Trophoblast cell (in vitro differentiated cells and primary cell): ENCODE measurements around the gene ME1.

Experiments used
- DNase-seq, 2 donors: peaks; one replicate each; pipeline ENCODE4 v3.0.0-alpha.2; 2016
- H2AFZ ChIP-seq: 2 replicates; pipeline ENCODE4 v1.6.1; 2013; ENCODE audit warnings: low read length, moderate library complexity, mild to moderate bottlenecking; ENCODE audit not compliant: insufficient read depth, poor library complexity
- H2AK5ac ChIP-seq: 2 replicates; pipeline ENCODE4 v1.6.1; 2013; ENCODE audit warnings: mild to moderate bottlenecking, low read length
- H2BK120ac ChIP-seq: 2 replicates; pipeline ENCODE4 v1.6.1; 2013; ENCODE audit warnings: low read length, mild to moderate bottlenecking, moderate library complexity; ENCODE audit not compliant: insufficient read depth, poor library complexity
- H2BK12ac ChIP-seq: 2 replicates; pipeline ENCODE4 v1.6.1; 2013; ENCODE audit warnings: mild to moderate bottlenecking, low read length, moderate library complexity
- H2BK5ac ChIP-seq: 2 replicates; pipeline ENCODE4 v1.6.1; 2013; ENCODE audit warnings: low read length, low read depth, moderate library complexity, mild to moderate bottlenecking; ENCODE audit not compliant: poor library complexity
- H3K14ac ChIP-seq: 2 replicates; pipeline ENCODE4 v1.6.1; 2013; ENCODE audit warnings: mild to moderate bottlenecking, low read length
- H3K18ac ChIP-seq: 2 replicates; pipeline ENCODE4 v1.6.1; 2013; ENCODE audit warnings: mild to moderate bottlenecking, low read length
- H3K23ac ChIP-seq: 2 replicates; pipeline ENCODE4 v1.6.1; 2013; ENCODE audit warnings: low read length
- H3K27ac ChIP-seq: 2 replicates; pipeline ENCODE4 v1.5.1; 2013; ENCODE audit warnings: low read depth, mild to moderate bottlenecking, inconsistent platforms, low read length, moderate library complexity
- H3K27me3 ChIP-seq: 2 replicates; pipeline ENCODE4 v1.6.1; 2013; ENCODE audit warnings: inconsistent platforms, mild to moderate bottlenecking, low read length, moderate library complexity; ENCODE audit not compliant: insufficient read depth
- H3K36me3 ChIP-seq, 2 experiments: 1 replicate in 1 of 2; 2 replicates in 1 of 2; pipeline ENCODE4 v1.6.1; 2013; ENCODE audit warnings: low read length in 2 of 2, mild to moderate bottlenecking in 2 of 2, moderate library complexity in 1 of 2; ENCODE audit not compliant: insufficient read depth in 2 of 2, control insufficient read depth in 1 of 2
- H3K4ac ChIP-seq: 2 replicates; pipeline ENCODE4 v1.6.1; 2013; ENCODE audit warnings: low read depth, mild to moderate bottlenecking, low read length, moderate library complexity
- H3K4me1 ChIP-seq, 2 experiments: 1 replicate in 1 of 2; 2 replicates in 1 of 2; pipeline ENCODE4 v1.6.1; 2013; ENCODE audit warnings: low read length in 2 of 2, mild to moderate bottlenecking in 2 of 2, moderate library complexity in 1 of 2; ENCODE audit not compliant: insufficient read depth in 2 of 2, control insufficient read depth in 1 of 2
- H3K4me2 ChIP-seq: 2 replicates; pipeline ENCODE4 v1.6.1; 2013; ENCODE audit warnings: inconsistent platforms, mild to moderate bottlenecking, low read length, moderate library complexity
- H3K4me3 ChIP-seq: 2 replicates; pipeline ENCODE4 v1.5.1; 2013; ENCODE audit warnings: mild to moderate bottlenecking, low read depth, low read length, inconsistent platforms
- H3K79me1 ChIP-seq: one replicate; pipeline ENCODE4 v1.6.1; 2013; ENCODE audit warnings: low read length
- H3K79me2 ChIP-seq: 2 replicates; pipeline ENCODE4 v1.6.1; 2013; ENCODE audit warnings: low read length, mild to moderate bottlenecking; ENCODE audit not compliant: control insufficient read depth, insufficient read depth, poor library complexity
- H3K9ac ChIP-seq: 2 replicates; pipeline ENCODE4 v1.6.1; 2013; ENCODE audit warnings: mild to moderate bottlenecking, low read length
- H3K9me3 ChIP-seq: 2 replicates; pipeline ENCODE4 v1.6.1; 2013; ENCODE audit warnings: low read depth, mild to moderate bottlenecking, control low read depth, inconsistent platforms, low read length; ENCODE audit not compliant: insufficient read depth
- H4K12ac ChIP-seq: 2 replicates; pipeline ENCODE4 v1.6.1; 2013; ENCODE audit warnings: low read depth, mild to moderate bottlenecking, low read length, moderate library complexity
- H4K8ac ChIP-seq: 2 replicates; pipeline ENCODE4 v1.6.1; 2013; ENCODE audit warnings: low read depth, mild to moderate bottlenecking, low read length, moderate library complexity
- H4K91ac ChIP-seq: one replicate; pipeline ENCODE4 v1.6.1; 2013; ENCODE audit warnings: low read depth, mild to moderate bottlenecking, low read length, moderate library complexity
- WGBS: extraction: QIAGEN DNeasy Blood & Tissue Kit; methylation state at CpG from one replicate; pipeline ENCODE4 v1.1.7; 2013; ENCODE audit warnings: missing lambda C conversion rate; ENCODE audit not compliant: insufficient read length, insufficient coverage; ENCODE audit errors: extremely low coverage; 5-methylcytosine and 5-hydroxymethylcytosine counted together

The ME1 gene

GRCh38 chr6:83285917-83286316 is 144.9 kb downstream of the ME1 start:
- H2BK5ac ChIP-seq: no peak overlapping the region
- H3K9ac ChIP-seq: no peak overlapping the region
- no peaks in the 10 kb centered on the region for H3K79me2 ChIP-seq
- H3K27ac ChIP-seq: no peak overlapping the region
- DNase-seq: no peak
- H3K79me1 ChIP-seq: no peaks in the 10 kb centered on the region
- H3K4me2 ChIP-seq: no peak overlapping the region
- no peak overlapping the region for H3K4me3 ChIP-seq
- no peak overlapping the region for H4K91ac ChIP-seq
- no peaks in the 10 kb centered on the region for H3K9me3 ChIP-seq
- no peak overlapping the region for H4K12ac ChIP-seq
- H4K8ac ChIP-seq: no peak overlapping the region
- H2AK5ac ChIP-seq: no peak overlapping the region
- H2BK12ac ChIP-seq: no peak overlapping the region
- H3K4me1 ChIP-seq: no peaks in the 10 kb centered on the region
- H2AFZ ChIP-seq: no peak overlapping the region
- H2BK120ac ChIP-seq: no peak overlapping the region
- no peak overlapping the region for H3K23ac ChIP-seq
- whole genome bisulfite sequencing: no CpG with 5 or more reads among the region's 4 CpGs
- H3K36me3 ChIP-seq: no peaks in the 10 kb centered on the region
- H3K4ac ChIP-seq: no peak overlapping the region
- no peak overlapping the region for H3K18ac ChIP-seq
- H3K27me3 ChIP-seq: no peaks in the 10 kb centered on the region
- H3K14ac ChIP-seq: no peak overlapping the region

- Histone ChIP-seq H3K79me2 (no peaks in the 10 kb centered on the region), H3K14ac (no peak overlapping the region), H3K18ac (no peak overlapping the region), H3K27ac (no peak overlapping the region), H3K9me3 (no peaks in the 10 kb centered on the region), H2BK5ac (no peak overlapping the region), H3K4me2 (no peak overlapping the region), H4K91ac (no peak overlapping the region), H2BK12ac (no peak overlapping the region), H2AK5ac (no peak overlapping the region), H3K9ac (no peak overlapping the region), H4K12ac (no peak overlapping the region), H2BK120ac (no peak overlapping the region), H3K79me1 (no peaks in the 10 kb centered on the region), H3K4ac (no peak overlapping the region), H3K4me1 (no peaks in the 10 kb centered on the region), H3K36me3 (no peaks in the 10 kb centered on the region), H4K8ac (no peak overlapping the region), H3K27me3 (no peaks in the 10 kb centered on the region), H3K23ac (no peak overlapping the region), H2AFZ (no peak overlapping the region), H3K4me3 (no peak overlapping the region)
- DNase-seq: no peak
- WGBS: no CpG with 5 or more reads among the region's 1 CpG
These were observed 157.3 kb downstream of the ME1 start for GRCh38 chr6:83273596-83273995.

DNA sequence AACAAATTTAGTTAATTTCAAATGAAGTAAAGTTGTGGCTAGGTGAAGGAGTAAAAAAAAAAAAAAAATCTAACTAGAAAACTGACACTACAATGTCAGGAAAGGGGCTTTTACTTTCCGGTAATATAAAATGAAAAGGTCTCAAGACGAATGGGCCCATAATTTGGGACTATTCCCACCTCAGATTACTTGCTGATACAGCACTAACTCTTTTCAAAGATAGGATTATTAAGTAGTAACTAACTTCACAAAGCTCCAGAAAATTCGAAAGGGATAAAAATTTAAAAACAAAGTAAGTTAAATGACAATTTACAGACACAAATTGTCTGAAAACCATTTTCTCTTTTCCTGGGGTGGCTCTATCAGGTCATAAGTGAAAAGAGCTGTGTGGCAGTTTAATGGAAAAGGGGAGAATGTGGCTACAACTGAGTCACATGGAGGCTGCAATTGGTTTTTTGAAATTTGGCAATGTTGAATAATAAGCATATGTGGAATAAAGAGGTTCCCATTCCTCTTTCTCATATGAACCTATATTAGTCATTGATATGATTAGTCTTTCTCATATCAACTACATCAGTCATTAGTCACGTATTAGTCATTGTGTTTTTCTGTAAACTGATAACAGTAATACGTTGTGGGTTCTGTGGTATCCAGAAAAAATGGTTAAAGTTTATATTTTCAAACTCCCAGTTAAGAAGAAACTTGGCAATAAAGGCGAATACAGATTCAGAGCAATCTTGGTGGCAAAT is 159.7 kb downstream of the ME1 start:
- H3K14ac ChIP-seq: no peak overlapping the region
- H3K4me1 ChIP-seq: no peaks in the 10 kb centered on the region
- WGBS: no CpG with 5 or more reads among the region's 6 CpGs
- no peak overlapping the region for H3K4me2 ChIP-seq
- H3K79me1 ChIP-seq: no peaks in the 10 kb centered on the region
- H4K8ac ChIP-seq: no peak overlapping the region
- no peak overlapping the region for H2AK5ac ChIP-seq
- H3K4me3 ChIP-seq: no peak overlapping the region
- no peak overlapping the region for H3K9ac ChIP-seq
- H4K91ac ChIP-seq: no peak overlapping the region
- no peaks in the 10 kb centered on the region for H3K27me3 ChIP-seq
- H2BK12ac ChIP-seq: no peak overlapping the region
- no peak overlapping the region for H2AFZ ChIP-seq
- H3K4ac ChIP-seq: no peak overlapping the region
- no peak overlapping the region for H3K23ac ChIP-seq
- H3K9me3 ChIP-seq: no peaks in the 10 kb centered on the region
- H3K27ac ChIP-seq: no peak overlapping the region
- H3K79me2 ChIP-seq: no peaks in the 10 kb centered on the region
- H3K18ac ChIP-seq: no peak overlapping the region
- H2BK5ac ChIP-seq: no peak overlapping the region
- DNase-seq: peak; percentile 3 to 77
- H4K12ac ChIP-seq: no peak overlapping the region
- H2BK120ac ChIP-seq: no peak overlapping the region
- H3K36me3 ChIP-seq: no peaks in the 10 kb centered on the region

DNA sequence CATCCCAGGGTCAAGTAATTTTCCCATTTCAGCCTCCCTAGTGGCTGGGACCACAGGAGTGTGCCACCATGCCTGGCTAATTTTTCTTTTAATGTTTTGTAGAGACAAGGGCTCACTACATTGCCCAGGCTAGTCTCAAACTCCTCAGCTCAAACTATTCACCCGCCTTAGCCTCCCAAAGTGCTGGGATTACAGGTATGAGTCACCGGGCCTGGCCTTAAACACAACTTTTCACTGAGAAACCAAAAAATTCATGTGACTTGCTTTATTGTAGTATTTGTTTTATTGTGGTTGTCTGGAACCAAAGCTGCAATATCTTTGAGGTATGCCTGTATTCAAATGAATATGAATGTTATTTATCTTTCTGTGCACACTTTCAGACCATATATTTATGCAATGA is 165.5 kb downstream of the ME1 start:
- no peak overlapping the region for H2BK12ac ChIP-seq
- no peak overlapping the region for H2BK5ac ChIP-seq
- H4K91ac ChIP-seq: no peak overlapping the region
- H4K12ac ChIP-seq: no peak overlapping the region
- no peaks in the 10 kb centered on the region for H3K27me3 ChIP-seq
- H4K8ac ChIP-seq: no peak overlapping the region
- H3K27ac ChIP-seq: no peak overlapping the region
- H3K4me3 ChIP-seq: no peak overlapping the region
- H3K9ac ChIP-seq: no peak overlapping the region
- no peak overlapping the region for H2AK5ac ChIP-seq
- no peaks in the 10 kb centered on the region for H3K4me1 ChIP-seq
- no peak overlapping the region for H3K4ac ChIP-seq
- H3K36me3 ChIP-seq: no peaks in the 10 kb centered on the region
- no peak overlapping the region for H3K14ac ChIP-seq
- H3K18ac ChIP-seq: no peak overlapping the region
- no peak overlapping the region for H3K23ac ChIP-seq
- H2AFZ ChIP-seq: no peak overlapping the region
- no peaks in the 10 kb centered on the region for H3K79me1 ChIP-seq
- no peak for DNase-seq
- H3K4me2 ChIP-seq: no peak overlapping the region
- no CpG with 5 or more reads among the region's 2 CpGs for WGBS
- no peaks in the 10 kb centered on the region for H3K9me3 ChIP-seq
- H3K79me2 ChIP-seq: no peaks in the 10 kb centered on the region
- H2BK120ac ChIP-seq: no peak overlapping the region
